GM21717 (cell line): ENCODE measurements around the gene PCDHB9.
"Not testable (repeated sequence)": the region's sequence is repeated elsewhere in the genome, so short reads cannot be mapped to it uniquely, and the experiment has no call there.

Experiments
- ATAC-seq: cut with Tn5 transposase; IDR thresholded peaks from one replicate; pipeline ENCODE4 v1.9.1; 2021; ENCODE audit warnings: mild to moderate bottlenecking, moderate library complexity; ENCODE audit not compliant: unreplicated experiment

Gene PCDHB9

GRCh38 chr5:141184117-141184855, 2.7 kb upstream of the PCDHB9 start:
- ATAC-seq = not testable (repeated sequence)

DNA sequence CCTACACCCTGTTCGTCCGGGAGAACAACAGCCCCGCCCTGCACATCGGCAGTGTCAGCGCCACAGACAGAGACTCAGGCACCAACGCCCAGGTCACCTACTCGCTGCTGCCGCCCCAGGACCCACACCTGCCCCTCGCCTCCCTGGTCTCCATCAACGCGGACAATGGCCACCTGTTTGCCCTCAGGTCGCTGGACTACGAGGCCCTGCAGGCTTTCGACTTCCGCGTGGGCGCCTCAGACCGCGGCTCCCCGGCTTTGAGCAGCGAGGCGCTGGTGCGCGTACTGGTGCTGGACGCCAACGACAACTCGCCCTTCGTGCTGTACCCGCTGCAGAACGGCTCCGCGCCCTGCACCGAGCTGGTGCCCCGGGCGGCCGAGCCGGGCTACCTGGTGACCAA, 1.7 kb downstream of the PCDHB9 start:
- ATAC-seq = not testable (repeated sequence)

DNA sequence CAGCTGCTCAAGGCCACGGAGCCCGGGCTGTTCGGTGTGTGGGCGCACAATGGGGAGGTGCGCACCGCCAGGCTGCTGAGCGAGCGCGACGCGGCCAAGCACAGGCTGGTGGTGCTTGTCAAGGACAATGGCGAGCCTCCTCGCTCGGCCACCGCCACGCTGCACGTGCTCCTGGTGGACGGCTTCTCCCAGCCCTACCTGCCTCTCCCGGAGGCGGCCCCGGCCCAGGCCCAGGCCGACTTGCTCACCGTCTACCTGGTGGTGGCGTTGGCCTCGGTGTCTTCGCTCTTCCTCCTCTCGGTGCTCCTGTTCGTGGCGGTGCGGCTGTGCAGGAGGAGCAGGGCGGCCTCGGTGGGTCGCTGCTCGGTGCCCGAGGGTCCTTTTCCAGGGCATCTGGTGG, 2.2 kb downstream of the PCDHB9 start:
- ATAC-seq = not testable (repeated sequence)

DNA sequence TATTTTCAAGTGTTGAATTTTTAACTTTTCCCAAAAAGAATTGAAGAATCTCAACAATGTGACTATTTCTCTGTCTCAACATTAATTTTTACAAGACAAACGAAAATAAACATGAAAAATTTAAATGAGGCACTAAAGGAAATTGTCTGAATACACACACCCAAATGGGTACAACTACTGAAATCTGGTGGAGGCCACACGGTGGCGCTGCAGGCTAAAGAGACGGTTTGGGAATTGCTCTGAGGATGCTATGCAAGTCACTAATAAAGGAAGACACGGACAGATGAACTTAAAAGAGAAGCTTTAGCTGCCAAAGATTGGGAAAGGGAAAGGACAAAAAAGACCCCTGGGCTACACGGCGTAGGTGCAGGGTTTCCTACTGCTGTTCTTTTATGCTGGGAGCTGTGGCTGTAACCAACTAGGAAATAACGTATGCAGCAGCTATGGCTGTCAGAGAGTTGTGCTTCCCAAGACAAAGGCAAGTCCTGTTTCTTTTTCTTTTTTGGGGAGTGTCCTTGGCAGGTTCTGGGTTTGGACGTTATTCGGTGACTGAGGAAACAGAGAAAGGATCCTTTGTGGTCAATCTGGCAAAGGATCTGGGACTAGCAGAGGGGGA, 5.3 kb downstream of the PCDHB9 start, which contains the start of gene PCDHB10:
PCDHB10 (plus strand) TSS at position 244 of the 616 bp plus-strand sequence; CDS start at position 444, 200 bp downstream.
- ATAC-seq = no peak

DNA sequence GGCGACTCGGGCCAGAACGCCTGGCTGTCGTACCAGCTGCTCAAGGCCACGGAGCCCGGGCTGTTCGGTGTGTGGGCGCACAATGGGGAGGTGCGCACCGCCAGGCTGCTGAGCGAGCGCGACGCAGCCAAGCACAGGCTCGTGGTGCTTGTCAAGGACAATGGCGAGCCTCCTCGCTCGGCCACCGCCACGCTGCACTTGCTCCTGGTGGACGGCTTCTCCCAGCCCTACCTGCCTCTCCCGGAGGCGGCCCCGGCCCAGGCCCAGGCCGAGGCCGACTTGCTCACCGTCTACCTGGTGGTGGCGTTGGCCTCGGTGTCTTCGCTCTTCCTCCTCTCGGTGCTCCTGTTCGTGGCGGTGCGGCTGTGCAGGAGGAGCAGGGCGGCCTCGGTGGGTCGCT, 7.4 kb downstream of the PCDHB9 start:
- not testable (repeated sequence) for ATAC-seq

DNA sequence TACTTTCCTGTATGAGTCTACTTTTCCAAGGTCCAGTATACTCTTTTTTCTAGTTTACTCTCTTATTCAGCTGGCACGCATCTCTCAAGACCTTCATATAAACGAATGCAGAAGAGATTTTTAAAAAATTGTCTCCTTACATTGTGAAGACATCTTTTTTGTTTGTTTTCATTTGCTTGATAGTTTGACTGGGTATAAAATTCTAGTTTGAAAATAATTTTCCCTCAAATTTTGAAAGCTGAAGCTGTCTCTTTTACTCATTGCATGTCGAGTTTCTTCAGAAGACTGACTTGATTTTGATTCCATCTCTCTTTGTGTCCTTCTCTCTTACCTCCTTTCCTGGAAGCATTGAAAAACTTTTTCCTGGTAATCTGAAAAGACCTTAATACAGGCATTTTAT, 9.4 kb downstream of the PCDHB9 start:
- no peak for ATAC-seq

- ATAC-seq = no peak
Measured at GRCh38 chr5:141199359-141200235, 12.6 kb downstream of the PCDHB9 start, which contains the start of gene PCDHB11. Gene PCDHB11, plus strand, starts transcription at chr5:141199627. Its CDS starts 148 bp downstream, at chr5:141199775.

DNA sequence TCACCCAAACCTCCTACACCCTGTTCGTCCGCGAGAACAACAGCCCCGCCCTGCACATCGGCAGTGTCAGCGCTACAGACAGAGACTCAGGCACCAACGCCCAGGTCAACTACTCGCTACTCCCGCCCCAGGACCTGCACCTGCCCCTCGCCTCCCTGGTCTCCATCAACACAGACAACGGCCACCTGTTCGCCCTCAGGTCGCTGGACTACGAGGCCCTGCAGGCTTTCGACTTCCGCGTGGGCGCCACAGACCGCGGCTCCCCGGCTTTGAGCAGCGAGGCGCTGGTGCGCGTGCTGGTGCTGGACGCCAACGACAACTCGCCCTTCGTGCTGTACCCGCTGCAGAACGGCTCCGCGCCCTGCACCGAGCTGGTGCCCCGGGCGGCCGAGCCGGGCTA, 14.2 kb downstream of the PCDHB9 start:
- ATAC-seq = not testable (repeated sequence)

GRCh38 chr5:141201646-141202045, 14.7 kb downstream of the PCDHB9 start:
- not testable (repeated sequence) for ATAC-seq

DNA sequence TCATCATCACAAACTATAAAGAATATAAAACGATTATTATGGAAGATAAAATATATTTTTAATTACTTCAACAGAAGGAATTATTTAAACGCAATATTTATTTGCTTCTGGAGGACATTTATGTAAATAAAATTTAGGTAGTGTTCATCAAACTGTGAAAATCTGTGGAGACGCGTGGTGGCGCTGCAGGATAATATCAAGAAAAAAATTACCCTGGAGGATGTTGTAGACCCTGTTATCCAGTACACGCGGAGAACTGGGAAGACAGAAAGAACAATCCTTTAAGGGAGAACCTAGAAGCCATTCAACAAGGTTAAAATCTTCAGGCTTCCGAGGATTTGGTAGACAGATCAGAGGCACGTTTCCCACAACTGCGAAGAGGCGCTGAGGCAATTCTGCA, 21.5 kb downstream of the PCDHB9 start, which contains the start of gene PCDHB12:
PCDHB12 (plus strand) TSS at position 242 of the 400 bp plus-strand sequence. CDS start 189 bp downstream, outside the sequence.
- no peak for ATAC-seq

GRCh38 chr5:141210281-141210680, 23.3 kb downstream of the PCDHB9 start:
- ATAC-seq = not testable (repeated sequence)

DNA sequence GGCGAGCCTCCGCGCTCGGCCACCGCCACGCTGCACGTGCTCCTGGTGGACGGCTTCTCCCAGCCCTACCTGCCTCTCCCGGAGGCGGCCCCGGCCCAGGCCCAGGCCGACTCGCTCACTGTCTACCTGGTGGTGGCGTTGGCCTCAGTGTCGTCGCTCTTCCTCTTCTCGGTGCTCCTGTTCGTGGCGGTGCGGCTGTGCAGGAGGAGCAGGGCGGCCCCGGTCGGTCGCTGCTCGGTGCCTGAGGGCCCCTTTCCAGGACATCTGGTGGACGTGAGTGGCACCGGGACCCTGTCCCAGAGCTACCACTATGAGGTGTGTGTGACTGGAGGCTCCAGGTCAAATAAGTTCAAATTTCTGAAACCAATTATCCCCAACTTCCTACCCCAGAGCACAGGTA, 23.9 kb downstream of the PCDHB9 start:
- ATAC-seq = not testable (repeated sequence)

DNA sequence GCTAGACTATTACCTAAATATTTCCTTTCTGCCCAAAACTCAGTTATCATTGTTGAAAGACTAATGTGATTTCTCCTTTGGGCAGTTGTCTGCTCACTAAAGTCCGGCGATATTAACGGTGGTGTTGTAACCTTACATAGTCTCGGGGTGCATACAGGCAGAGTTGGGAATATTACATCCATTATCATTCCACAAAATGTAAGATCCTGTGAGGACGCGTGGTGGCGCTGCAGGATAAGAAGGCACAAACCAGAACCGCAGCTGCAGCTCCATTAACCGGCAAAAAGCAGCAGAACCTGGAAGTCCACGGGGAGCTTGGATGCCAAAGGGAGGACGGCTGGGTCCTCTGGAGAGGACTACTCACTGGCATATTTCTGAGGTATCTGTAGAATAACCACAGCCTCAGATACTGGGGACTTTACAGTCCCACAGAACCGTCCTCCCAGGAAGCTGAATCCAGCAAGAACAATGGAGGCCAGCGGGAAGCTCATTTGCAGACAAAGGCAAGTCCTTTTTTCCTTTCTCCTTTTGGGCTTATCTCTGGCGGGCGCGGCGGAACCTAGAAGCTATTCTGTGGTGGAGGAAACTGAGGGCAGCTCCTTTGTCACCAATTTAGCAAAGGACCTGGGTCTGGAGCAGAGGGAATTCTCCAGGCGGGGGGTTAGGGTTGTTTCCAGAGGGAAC, 26.8 kb downstream of the PCDHB9 start, which contains the start of gene PCDHB13:
PCDHB13 (plus strand) TSS at position 264 of the 684 bp plus-strand sequence; CDS start at position 469, 205 bp downstream.
- ATAC-seq = not testable (repeated sequence)

GRCh38 chr5:141214583-141214982, 27.6 kb downstream of the PCDHB9 start:
- ATAC-seq = not testable (repeated sequence)

DNA sequence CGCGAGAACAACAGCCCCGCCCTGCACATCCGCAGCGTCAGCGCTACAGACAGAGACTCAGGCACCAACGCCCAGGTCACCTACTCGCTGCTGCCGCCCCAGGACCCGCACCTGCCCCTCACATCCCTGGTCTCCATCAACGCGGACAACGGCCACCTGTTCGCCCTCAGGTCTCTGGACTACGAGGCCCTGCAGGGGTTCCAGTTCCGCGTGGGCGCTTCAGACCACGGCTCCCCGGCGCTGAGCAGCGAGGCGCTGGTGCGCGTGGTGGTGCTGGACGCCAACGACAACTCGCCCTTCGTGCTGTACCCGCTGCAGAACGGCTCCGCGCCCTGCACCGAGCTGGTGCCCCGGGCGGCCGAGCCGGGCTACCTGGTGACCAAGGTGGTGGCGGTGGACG, 28.5 kb downstream of the PCDHB9 start:
- not testable (repeated sequence) for ATAC-seq

DNA sequence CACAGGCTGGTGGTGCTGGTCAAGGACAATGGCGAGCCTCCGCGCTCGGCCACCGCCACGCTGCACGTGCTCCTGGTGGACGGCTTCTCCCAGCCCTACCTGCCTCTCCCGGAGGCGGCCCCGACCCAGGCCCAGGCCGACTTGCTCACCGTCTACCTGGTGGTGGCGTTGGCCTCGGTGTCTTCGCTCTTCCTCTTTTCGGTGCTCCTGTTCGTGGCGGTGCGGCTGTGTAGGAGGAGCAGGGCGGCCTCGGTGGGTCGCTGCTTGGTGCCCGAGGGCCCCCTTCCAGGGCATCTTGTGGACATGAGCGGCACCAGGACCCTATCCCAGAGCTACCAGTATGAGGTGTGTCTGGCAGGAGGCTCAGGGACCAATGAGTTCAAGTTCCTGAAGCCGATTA, 29.1 kb downstream of the PCDHB9 start:
- ATAC-seq = not testable (repeated sequence)

DNA sequence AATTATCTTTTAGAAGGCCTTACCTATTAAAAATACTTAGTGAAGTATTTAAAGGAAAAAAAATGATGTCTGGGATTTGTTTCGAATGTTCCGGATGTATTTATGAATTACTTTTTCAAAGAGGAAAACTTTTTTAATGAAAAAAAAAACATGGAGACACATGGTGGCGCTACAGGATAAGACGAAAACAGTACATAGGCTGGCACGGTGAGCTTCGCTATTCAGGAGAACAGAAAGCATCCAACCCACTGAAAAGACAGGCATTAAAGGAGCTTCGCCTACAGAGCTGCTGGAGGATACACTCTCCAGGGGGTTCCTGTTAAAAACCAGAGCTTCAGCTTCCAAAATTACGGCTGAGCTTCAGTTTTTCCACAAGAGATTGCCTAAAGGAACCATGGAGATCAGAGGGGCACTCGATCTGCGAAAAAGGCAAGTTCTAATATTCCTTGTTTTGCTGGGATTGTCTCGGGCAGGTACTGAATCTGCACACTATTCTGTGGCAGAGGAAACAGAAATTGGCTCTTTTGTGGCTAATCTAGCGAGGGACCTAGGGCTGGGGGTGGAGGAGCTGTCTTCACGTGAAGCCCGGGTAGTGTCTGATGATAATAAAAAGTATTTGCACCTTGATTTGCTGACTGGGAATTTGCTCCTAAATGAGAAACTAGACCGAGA, 36.3 kb downstream of the PCDHB9 start, which contains the start of gene PCDHB14:
PCDHB14 (plus strand) TSS at position 232 of the 672 bp plus-strand sequence; CDS start at position 395, 163 bp downstream.
- ATAC-seq = no peak

GRCh38 chr5:141224844-141225243, 37.9 kb downstream of the PCDHB9 start:
- not testable (repeated sequence) for ATAC-seq

GRCh38 chr5:141225421-141225820, 38.5 kb downstream of the PCDHB9 start:
- not testable (repeated sequence) for ATAC-seq
